Heart left ventricle (tissue), 13 donors: ENCODE results near the gene PSD4.

ENCODE experiments used
- POLR2A ChIP-seq, 2 donors: fragments of 450-650 bp; IDR thresholded peaks; one replicate each; pipeline ENCODE4 v1.6.1; 2017; ENCODE audit warnings: antibody characterized with exemption in 2 of 2, mild to moderate bottlenecking in 2 of 2, moderate library complexity in 2 of 2
- TF ChIP-seq, protein P1 (sequence below), 12 donors: fragments of 200-600 bp; sonication (generic) in 4 of 12; IDR thresholded peaks; one replicate each; pipeline versions ENCODE4 v1.5.0 to v1.8.0; 2018 to 2022; ENCODE audit warnings: antibody characterized with exemption in 12 of 12, mild to moderate bottlenecking in 5 of 12
- donor health status: ischemic (EF 13 %, LVEDD 7.1; RV severe dilation, severe dysfunction).
- donor health status: DM: no; HTN: yes; CAD: no.
- donor health status: DM: no; HTN: no; CAD: no.
- donor health status: ischemic (EF 25% LVEDD 6.9; RV normal size, moderate dysfunction).
- donor health status: ischemic (EF 25% LVEDD 5.7; RV mildly dilated, moderate dysfunction).
- donor health status: ischemic (EF 35%, LVEDD 5.7; RV mildly dilated, moderate dysfunction).
- donor health status: nonischemic (EF 11% LVEDD 7.7; RV severe dilation, severe dysfunction).
- donor health status: DM: yes; HTN: yes; CAD: no.
- donor health status: PGD.
- donor health status: ischemic (EF 29% LVEDD 5.4; RV normal size, mild dysfunction).
- donor health status: nonischemic (EF 23%, LVEDD 6.1; RV moderate dilation, normal function).

DNA sequence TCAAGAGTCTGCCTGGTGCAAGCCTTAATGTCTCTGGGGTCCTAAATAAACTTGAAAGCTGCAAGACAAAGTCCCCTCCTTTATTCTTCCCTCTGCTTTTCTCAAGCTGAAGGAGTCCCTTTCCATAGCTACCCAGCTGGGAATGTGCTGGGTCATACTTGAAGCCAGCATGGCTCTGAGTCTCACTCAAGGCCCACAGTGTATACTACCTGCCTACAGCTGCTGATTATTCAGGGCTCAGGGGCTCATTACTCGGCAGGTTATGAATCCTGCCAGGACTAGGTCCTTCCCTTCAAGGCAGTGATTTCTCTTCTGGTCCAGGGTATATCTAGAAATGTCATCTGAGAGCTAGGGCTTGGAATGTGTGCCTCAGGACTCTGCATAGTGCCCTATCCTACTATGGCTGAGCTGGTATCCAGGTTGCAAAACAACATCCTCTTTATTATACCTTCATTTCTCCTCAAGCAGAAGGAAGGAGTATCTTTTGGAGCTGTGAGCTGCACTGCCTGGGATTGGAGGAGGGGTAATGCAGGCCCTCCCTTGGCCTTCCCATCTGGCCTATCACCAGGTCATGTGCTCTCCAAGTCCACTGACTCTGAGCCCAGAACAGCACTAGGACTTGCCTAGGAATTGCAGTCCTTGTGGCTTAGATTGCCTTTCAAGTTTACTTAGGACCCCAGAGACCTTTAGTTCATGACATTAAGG lies 24.1 kb upstream of the PSD4 start:
- TF ChIP-seq POLR2A (IDR thresholded peaks at IDR 0.05), result no peak
- TF ChIP-seq, protein P1, sequence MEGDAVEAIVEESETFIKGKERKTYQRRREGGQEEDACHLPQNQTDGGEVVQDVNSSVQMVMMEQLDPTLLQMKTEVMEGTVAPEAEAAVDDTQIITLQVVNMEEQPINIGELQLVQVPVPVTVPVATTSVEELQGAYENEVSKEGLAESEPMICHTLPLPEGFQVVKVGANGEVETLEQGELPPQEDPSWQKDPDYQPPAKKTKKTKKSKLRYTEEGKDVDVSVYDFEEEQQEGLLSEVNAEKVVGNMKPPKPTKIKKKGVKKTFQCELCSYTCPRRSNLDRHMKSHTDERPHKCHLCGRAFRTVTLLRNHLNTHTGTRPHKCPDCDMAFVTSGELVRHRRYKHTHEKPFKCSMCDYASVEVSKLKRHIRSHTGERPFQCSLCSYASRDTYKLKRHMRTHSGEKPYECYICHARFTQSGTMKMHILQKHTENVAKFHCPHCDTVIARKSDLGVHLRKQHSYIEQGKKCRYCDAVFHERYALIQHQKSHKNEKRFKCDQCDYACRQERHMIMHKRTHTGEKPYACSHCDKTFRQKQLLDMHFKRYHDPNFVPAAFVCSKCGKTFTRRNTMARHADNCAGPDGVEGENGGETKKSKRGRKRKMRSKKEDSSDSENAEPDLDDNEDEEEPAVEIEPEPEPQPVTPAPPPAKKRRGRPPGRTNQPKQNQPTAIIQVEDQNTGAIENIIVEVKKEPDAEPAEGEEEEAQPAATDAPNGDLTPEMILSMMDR (IDR thresholded peaks at IDR 0.05), result no peak
